ENCODE measurements around the gene ZBTB21.

DNA sequence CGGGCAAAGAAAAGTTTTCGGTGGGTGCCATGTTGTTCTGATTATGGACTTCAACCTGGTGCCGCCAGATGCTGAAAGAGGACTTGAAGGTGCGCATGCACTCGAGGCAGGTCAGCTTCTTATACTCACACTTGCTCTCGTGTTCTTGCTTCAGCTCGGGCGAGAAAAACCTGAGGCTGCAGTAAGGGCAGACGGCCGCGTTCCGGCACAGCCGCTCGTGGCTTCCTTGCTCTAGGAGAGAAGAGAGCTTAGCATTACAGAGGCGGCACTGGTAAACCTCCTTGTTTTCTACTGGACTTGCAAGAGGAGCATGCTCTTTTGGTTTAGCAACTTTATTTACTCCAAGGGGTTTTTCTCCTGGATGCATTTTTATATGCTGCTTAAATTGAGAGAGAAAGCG lies 18.5 kb downstream of the ZBTB21 start:
- TF ChIP-seq YY1 (IDR thresholded peaks at IDR 0.05; ENCODE audit: insufficient read depth, insufficient read length) (no peak), ZNF274 (IDR thresholded peaks at IDR 0.05; ENCODE audit: low read depth, low read length) (no peak), SUZ12 (IDR thresholded peaks at IDR 0.05; ENCODE audit: extremely low read depth, insufficient read depth, insufficient read length) (no peak)
